ENCODE measurements around the gene ENDOV. TPM values are rescaled to one million over a fixed set of nuclear protein-coding genes. Genes with fewer than 3 reads are reported as not detected.

ENDOV gene
- total RNA-seq, 1 donor from 2014 or later: 28.1 TPM

DNA sequence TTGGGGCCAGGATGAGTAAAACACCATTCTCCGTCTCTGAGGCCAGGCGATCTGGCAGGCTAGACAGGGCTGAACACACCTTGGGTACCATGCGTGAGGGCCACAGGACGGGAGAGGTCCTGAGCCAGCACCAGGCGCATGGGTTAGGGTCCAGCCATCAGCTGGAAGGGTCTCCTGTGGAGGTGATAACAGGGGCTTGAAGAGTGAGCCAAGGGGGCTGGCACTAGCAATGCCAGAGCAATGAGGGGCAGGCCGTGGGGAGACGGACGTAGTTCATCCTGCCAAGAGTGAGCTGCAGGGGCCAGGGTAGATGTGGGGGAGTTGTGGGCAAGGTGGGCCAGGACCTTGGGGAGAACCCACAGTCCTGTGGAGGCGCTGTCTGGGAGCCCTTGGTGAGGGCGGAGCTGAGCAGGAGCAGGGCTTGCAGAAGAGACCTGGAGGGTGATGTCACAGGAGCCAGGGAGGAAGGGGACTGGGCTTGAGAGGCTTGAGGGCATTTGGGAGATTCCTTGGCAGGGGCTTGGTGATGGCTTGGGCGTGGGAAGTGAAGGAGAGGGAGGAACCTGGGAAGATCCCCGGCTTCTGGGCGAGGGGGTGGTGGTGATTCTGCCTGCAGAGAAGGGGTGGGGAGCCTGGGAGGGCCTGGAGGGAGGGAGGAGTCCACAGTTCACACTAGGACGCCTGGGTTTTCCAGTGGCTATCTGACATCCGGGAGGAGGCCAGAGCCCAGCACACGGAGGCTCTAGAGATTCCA, 67.8 kb downstream of the ENDOV start:
- H3K27ac Mint-ChIP-seq: no peak overlapping the region
- CTCF ChIA-PET: no interaction called here

DNA sequence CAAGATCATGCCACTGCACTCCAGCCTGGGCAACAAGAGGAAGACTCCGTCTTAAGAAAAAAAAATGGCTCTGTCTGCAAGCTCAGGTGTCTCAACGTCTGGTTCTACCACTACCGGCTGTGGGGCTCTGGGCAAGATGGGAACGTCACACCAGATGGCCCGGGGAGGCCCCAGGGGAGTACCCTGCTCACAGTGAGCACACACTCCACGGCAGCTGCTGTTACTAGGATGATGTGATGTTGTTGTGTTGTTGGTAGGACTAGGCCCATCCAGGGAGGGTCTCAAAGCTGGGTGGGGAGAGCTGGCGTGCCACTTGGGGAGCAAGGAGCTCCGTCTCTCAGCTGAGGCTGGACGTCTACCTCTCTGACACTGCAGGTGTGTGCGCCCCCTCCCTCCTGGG, 70.9 kb downstream of the ENDOV start:
- TF ChIP-seq, protein P1, sequence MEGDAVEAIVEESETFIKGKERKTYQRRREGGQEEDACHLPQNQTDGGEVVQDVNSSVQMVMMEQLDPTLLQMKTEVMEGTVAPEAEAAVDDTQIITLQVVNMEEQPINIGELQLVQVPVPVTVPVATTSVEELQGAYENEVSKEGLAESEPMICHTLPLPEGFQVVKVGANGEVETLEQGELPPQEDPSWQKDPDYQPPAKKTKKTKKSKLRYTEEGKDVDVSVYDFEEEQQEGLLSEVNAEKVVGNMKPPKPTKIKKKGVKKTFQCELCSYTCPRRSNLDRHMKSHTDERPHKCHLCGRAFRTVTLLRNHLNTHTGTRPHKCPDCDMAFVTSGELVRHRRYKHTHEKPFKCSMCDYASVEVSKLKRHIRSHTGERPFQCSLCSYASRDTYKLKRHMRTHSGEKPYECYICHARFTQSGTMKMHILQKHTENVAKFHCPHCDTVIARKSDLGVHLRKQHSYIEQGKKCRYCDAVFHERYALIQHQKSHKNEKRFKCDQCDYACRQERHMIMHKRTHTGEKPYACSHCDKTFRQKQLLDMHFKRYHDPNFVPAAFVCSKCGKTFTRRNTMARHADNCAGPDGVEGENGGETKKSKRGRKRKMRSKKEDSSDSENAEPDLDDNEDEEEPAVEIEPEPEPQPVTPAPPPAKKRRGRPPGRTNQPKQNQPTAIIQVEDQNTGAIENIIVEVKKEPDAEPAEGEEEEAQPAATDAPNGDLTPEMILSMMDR (IDR thresholded peaks at IDR 0.05): no peak
- Mint-ChIP-seq H3K9me3 (no peaks in the 10 kb centered on the region), H3K27ac (no peak overlapping the region), H3K27me3 (peaks cover 38% of the 10 kb centered on the region), H3K4me3 (no peak overlapping the region), H3K36me3 (ENCODE audit: low read depth) (no peaks in the 10 kb centered on the region), H3K4me1 (peaks cover 6% of the 10 kb centered on the region)
- DNase-seq (peak; percentile 30), ATAC-seq (ENCODE audit: low read depth) (peak; percentile 93)
- CTCF ChIA-PET: no interaction called here
- intact Hi-C loops (cut with micrococcal nuclease): no loop called here
- POLR2A ChIA-PET: no interaction called here

More for the DNA sequence above, 67.8 kb downstream of the ENDOV start:
- Mint-ChIP-seq H3K9me3 (no peaks in the 10 kb centered on the region), H3K27me3 (peaks cover 51% of the 10 kb centered on the region), H3K4me1 (peaks cover 10% of the 10 kb centered on the region), H3K36me3 (ENCODE audit: low read depth) (no peaks in the 10 kb centered on the region), H3K4me3 (no peak overlapping the region)
- DNase-seq (no peak), ATAC-seq (ENCODE audit: low read depth) (no peak)
- intact Hi-C loops (cut with micrococcal nuclease): no loop called here
- TF ChIP-seq, protein P1 (IDR thresholded peaks at IDR 0.05): no peak
- POLR2A ChIA-PET: no interaction called here

DNA sequence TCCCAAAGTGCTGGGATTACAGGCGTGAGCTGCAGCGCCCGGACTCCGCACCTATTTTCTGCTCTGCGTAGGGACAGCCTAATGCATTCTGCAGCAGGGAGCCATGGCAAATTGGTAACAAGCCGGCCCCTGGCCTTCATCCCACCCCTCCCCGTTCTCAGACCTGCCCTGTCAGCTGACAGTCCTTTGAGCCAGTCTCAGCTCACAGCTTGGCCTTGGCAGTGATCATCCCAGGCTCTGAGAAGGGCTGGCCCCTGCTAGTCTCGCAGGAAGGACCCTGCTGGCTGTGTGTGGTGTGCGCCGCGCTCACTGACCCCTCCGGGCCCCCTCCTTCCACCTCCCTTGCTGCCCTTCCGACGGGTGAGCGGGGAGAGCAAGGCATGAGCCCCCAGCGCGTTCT, 71.7 kb downstream of the ENDOV start:
- peaks cover 6% of the 10 kb centered on the region for H3K4me1 Mint-ChIP-seq
- CTCF ChIA-PET: no interaction called here
- H3K9me3 Mint-ChIP-seq: no peaks in the 10 kb centered on the region

DNA sequence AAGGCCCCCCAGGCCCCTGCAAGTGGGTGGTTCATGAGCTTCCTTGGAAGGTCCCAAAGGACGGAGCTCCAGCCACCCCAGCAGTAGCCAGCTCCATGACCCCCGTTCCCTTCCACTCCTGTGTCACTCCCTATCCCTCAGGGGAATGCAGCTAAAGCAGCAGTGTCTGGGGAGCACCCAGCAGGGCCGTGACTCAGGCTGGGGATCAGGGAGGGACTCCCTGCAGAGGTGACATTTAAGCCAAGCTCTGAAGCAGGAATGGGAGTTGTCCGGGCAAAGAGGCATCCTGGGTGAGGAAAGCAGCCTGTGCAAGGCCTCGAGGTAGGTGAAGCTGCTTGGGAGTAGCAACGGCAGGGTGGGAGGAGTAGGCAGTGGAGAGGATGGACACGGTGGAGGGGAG, 72.5 kb downstream of the ENDOV start:
- peaks cover 22% of the 10 kb centered on the region for H3K27me3 Mint-ChIP-seq
- peaks cover 6% of the 10 kb centered on the region for H3K4me1 Mint-ChIP-seq
- no peaks in the 10 kb centered on the region for H3K36me3 Mint-ChIP-seq (ENCODE audit: low read depth)
- TF ChIP-seq, protein P1 (IDR thresholded peaks at IDR 0.05): no peak
- POLR2A ChIA-PET: no interaction called here
- ATAC-seq (ENCODE audit: low read depth): no peak
- H3K9me3 Mint-ChIP-seq: no peaks in the 10 kb centered on the region
- H3K27ac Mint-ChIP-seq: no peak overlapping the region
- no peak for DNase-seq
- CTCF ChIA-PET: no interaction called here
- H3K4me3 Mint-ChIP-seq: no peak overlapping the region
- intact Hi-C loops (cut with micrococcal nuclease): no loop called here

More for the DNA sequence above, 71.7 kb downstream of the ENDOV start:
- Mint-ChIP-seq H3K4me3 (no peak overlapping the region), H3K36me3 (ENCODE audit: low read depth) (no peaks in the 10 kb centered on the region), H3K27ac (no peak overlapping the region), H3K27me3 (peaks cover 31% of the 10 kb centered on the region)
- intact Hi-C loops (cut with micrococcal nuclease): no loop called here
- TF ChIP-seq, protein P1 (IDR thresholded peaks at IDR 0.05): no peak
- POLR2A ChIA-PET: no interaction called here
- DNase-seq (no peak), ATAC-seq (ENCODE audit: low read depth) (no peak)

Other genes with a start within 250 kb of the ENDOV start
- not detected in 2 replicates for gene CARD14, start 245.1 kb upstream of the ENDOV start, total RNA-seq
- 38.8 and 41.3 TPM in 2 replicates for gene SGSH, start 194.8 kb upstream of the ENDOV start, total RNA-seq
- 7.5 and 8.4 TPM in 2 replicates for gene SLC26A11, start 194.7 kb upstream of the ENDOV start, total RNA-seq
- gene RNF213, start 154.3 kb upstream of the ENDOV start, total RNA-seq: 203 and 228 TPM in 2 replicates
- gene NPTX1, start 61.4 kb downstream of the ENDOV start, total RNA-seq: 0.20 and 0.22 TPM in 2 replicates
- gene RPTOR, start 129.7 kb downstream of the ENDOV start, total RNA-seq: 48.9 and 65.9 TPM in 2 replicates

Measured in activated B cell treated with CpG ODN at 0.5 μM for 24 hours (primary cell).